Suprapubic skin (tissue), 3 donors: Measurements from ENCODE around the gene USP9Y.

ENCODE experiments used
- CTCF ChIP-seq, 2 donors: fragments of 200-600 bp in 1 of 2; fragments of 450-650 bp in 1 of 2; sonication (generic) in 1 of 2; IDR thresholded peaks; one replicate each; pipeline ENCODE4 v1.5.1; 2016 to 2019; ENCODE audit warnings: antibody characterized with exemption in 2 of 2, mild to moderate bottlenecking in 1 of 2, moderate library complexity in 1 of 2
- POLR2A ChIP-seq, 2 donors: fragments of 450-650 bp; IDR thresholded peaks; one replicate each; pipeline ENCODE4 v1.6.1; 2017; ENCODE audit warnings: antibody characterized with exemption in 2 of 2, mild to moderate bottlenecking in 2 of 2, moderate library complexity in 2 of 2

GRCh38 chrY:12661745-12662681 is 39.0 kb upstream of the USP9Y start:
- TF ChIP-seq CTCF (IDR thresholded peaks at IDR 0.05): no peak
- no peak for TF ChIP-seq POLR2A (IDR thresholded peaks at IDR 0.05)
